Endothelial cell of umbilical vein (primary cell): Measurements from ENCODE around the gene CD82. TPM values are rescaled to one million over a fixed set of nuclear protein-coding genes. Genes with fewer than 3 reads are reported as not detected.

Experiments
- BruUV-seq: library from RNA; stranded (reverse); fragments of 400-500 nt; replicated peaks from 2 replicates; lab custom pipeline; 2021; lab: Mats Ljungman, UMichigan
- CTCF ChIA-PET: fragments of 300-600, 350-600 bp; sonication (Branson Sonifier 250); formaldehyde crosslinking; loops from one replicate; lab custom pipeline; 2021; ENCODE audit warnings: antibody characterized with exemption, inconsistent platforms; lab: Charles Lee
- POLR2A ChIA-PET: fragments of 300-600, 350-600 bp; sonication (Branson Sonifier 250); formaldehyde crosslinking; loops from one replicate; lab custom pipeline; 2021; ENCODE audit warnings: antibody characterized with exemption, inconsistent platforms; lab: Charles Lee
- DNase-seq: peaks from one replicate; pipeline ENCODE4 v3.0.0-alpha.2; 2011; ENCODE audit warnings: low read depth, low spot score
- FAIRE-seq: peaks from 2 replicates; lab custom pipeline; 2011; peaks lifted over from hg19 to GRCh38; lab: Jason Lieb, UNC
- H2AFZ ChIP-seq: 2 replicates; pipeline ENCODE4 v1.6.0; 2012; ENCODE audit warnings: low read depth, low read length, control low read depth, inconsistent platforms
- H3K27ac ChIP-seq: 2 replicates; pipeline ENCODE4 v1.5.1; 2011; ENCODE audit warnings: low read depth, mild to moderate bottlenecking, control low read depth, low read length, moderate library complexity; ENCODE audit not compliant: insufficient read depth
- H3K27me3 ChIP-seq, 2 experiments: 2 replicates each; pipeline versions ENCODE4 v1.6.0 to v1.6.1; 2011; ENCODE audit warnings: low read length in 2 of 2, mixed read lengths in 1 of 2; ENCODE audit not compliant: control insufficient read depth in 2 of 2, insufficient read depth in 2 of 2
- H3K36me3 ChIP-seq, 2 experiments: 2 replicates in 1 of 2; 3 replicates in 1 of 2; pipeline ENCODE4 v1.5.1; 2011; ENCODE audit warnings: low read length in 2 of 2, mild to moderate bottlenecking in 1 of 2, moderate library complexity in 1 of 2; ENCODE audit not compliant: control insufficient read depth in 2 of 2, insufficient read depth in 2 of 2; ENCODE audit errors: extremely low read depth in 1 of 2
- H3K4me1 ChIP-seq: 3 replicates; pipeline ENCODE4 v1.5.1; 2011; ENCODE audit warnings: mild to moderate bottlenecking, low read length; ENCODE audit not compliant: control insufficient read depth, insufficient read depth; ENCODE audit errors: extremely low read depth
- H3K4me2 ChIP-seq: 2 replicates; pipeline ENCODE4 v1.6.1; 2011; ENCODE audit warnings: low read length, control low read depth, mixed read lengths; ENCODE audit not compliant: insufficient read depth
- H3K4me3 ChIP-seq, 3 experiments: fragments of 200-600 bp in 1 of 3; sonication (generic), shearing (Covaris generic) in 1 of 3; replicated peaks in 1 of 3; 2 replicates each; pipeline ENCODE4 v1.5.1; 2011 to 2016; ENCODE audit warnings: control low read depth in 3 of 3, low read length in 3 of 3, mild to moderate bottlenecking in 2 of 3, inconsistent platforms in 1 of 3, low read depth in 1 of 3, moderate library complexity in 1 of 3; ENCODE audit not compliant: insufficient read depth in 1 of 3
- H3K79me2 ChIP-seq: 2 replicates; pipeline ENCODE4 v1.6.0; 2012; ENCODE audit warnings: low read length, inconsistent platforms; ENCODE audit not compliant: control insufficient read depth, insufficient read depth
- H3K9ac ChIP-seq: replicated peaks from 2 replicates; pipeline ENCODE3; 2011; ENCODE audit warnings: low read length, control low read depth; ENCODE audit not compliant: insufficient read depth; ENCODE audit errors: extremely low read depth
- H3K9me1 ChIP-seq: replicated peaks from 3 replicates; pipeline ENCODE4 v1.6.0; 2011; ENCODE audit warnings: mild to moderate bottlenecking, low read length; ENCODE audit not compliant: control insufficient read depth, insufficient read depth; ENCODE audit errors: extremely low read depth
- H3K9me3 ChIP-seq: replicated peaks from 2 replicates; pipeline ENCODE4 v1.5.1; 2012; ENCODE audit warnings: low read length, inconsistent platforms; ENCODE audit not compliant: control insufficient read depth, insufficient read depth
- H4K20me1 ChIP-seq: replicated peaks from 2 replicates; pipeline ENCODE3; 2011; ENCODE audit warnings: mild to moderate bottlenecking, low read length; ENCODE audit not compliant: control insufficient read depth, insufficient read depth; ENCODE audit errors: extremely low read depth
- EZH2 ChIP-seq: IDR thresholded peaks from 2 replicates; pipeline ENCODE4 v1.6.1; 2012; ENCODE audit warnings: borderline replicate concordance, low read depth, mild to moderate bottlenecking, moderate library complexity, low read length, inconsistent platforms; ENCODE audit not compliant: severe bottlenecking
- FOS ChIP-seq: IDR thresholded peaks from 2 replicates; pipeline ENCODE4 v1.6.1; 2011; ENCODE audit warnings: mild to moderate bottlenecking, low read length, moderate library complexity, borderline replicate concordance; ENCODE audit not compliant: insufficient read depth
- GATA2 ChIP-seq: IDR thresholded peaks from 2 replicates; pipeline ENCODE4 v1.7.0; 2011; ENCODE audit warnings: low read depth, mild to moderate bottlenecking, moderate library complexity, mixed read lengths, low read length; ENCODE audit not compliant: insufficient read length, insufficient read depth
- JUN ChIP-seq: IDR thresholded peaks from 2 replicates; pipeline ENCODE4 v1.6.1; 2011; ENCODE audit warnings: borderline replicate concordance, low read depth; ENCODE audit not compliant: insufficient read length, insufficient read depth
- MAX ChIP-seq: IDR thresholded peaks from 2 replicates; pipeline ENCODE4 v1.6.1; 2011; ENCODE audit not compliant: insufficient read depth, insufficient read length
- MYC ChIP-seq: IDR thresholded peaks from one replicate; pipeline ENCODE4 v1.6.1; 2011; ENCODE audit warnings: mild to moderate bottlenecking, low read depth, low read length
- POLR2A ChIP-seq: IDR thresholded peaks from 2 replicates; pipeline ENCODE4 v1.6.1; 2012; ENCODE audit warnings: low read depth, mild to moderate bottlenecking, control low read depth, low read length
- POLR2AphosphoS5 ChIP-seq: IDR thresholded peaks from 2 replicates; pipeline ENCODE4 v1.6.1; 2012; ENCODE audit warnings: low read depth, mild to moderate bottlenecking, control low read depth, low read length, moderate library complexity; ENCODE audit not compliant: insufficient read depth
- dilution Hi-C: fragments of 300-500 bp; cut with MboI; formaldehyde crosslinking; loops from one replicate; pipeline ENCODE4 v1.15.0; 2019; ENCODE audit warnings: low sequenced_read_pairs; ENCODE audit not compliant: extremely low pct_ligation_motif_present
- intact Hi-C: fragments of 100-400 bp; cut with micrococcal nuclease; formaldehyde crosslinking; loops from one replicate; pipeline ENCODE4 v1.10.0; 2022
- polyA plus RNA-seq, 4 experiments: library from polyadenylated mRNA; depleted of rRNA in 3 of 4; stranded (reverse) in 3 of 4; unstranded in 1 of 4; fragments of >200 nt; gene quantifications; 2 replicates each; pipeline versions ENCODE4 v1.2.1 to v1.2.3, GENCODE V29; 2011 to 2012; ENCODE audit warnings: missing spikeins in 1 of 4
- total RNA-seq: library from RNA; stranded (reverse); gene quantifications from 2 replicates; pipeline ENCODE4 v1.2.3, GENCODE V29; 2021
- TF ChIP-seq, protein P1 (sequence below), 2 donors: IDR thresholded peaks; 1 replicate in 1 of 2; 2 replicates in 1 of 2; pipeline ENCODE4 v1.5.1; 2011; ENCODE audit warnings: low read length in 2 of 2, mild to moderate bottlenecking in 2 of 2, moderate library complexity in 2 of 2, control low read depth in 1 of 2, inconsistent platforms in 1 of 2, low read depth in 1 of 2; ENCODE audit not compliant: insufficient read depth in 1 of 2; ENCODE audit errors: extremely low read depth in 1 of 2

The CD82 gene
- total and polyA plus RNA-seq, 2 donors (not counting 3 experiments of a cell fraction or from before 2014, with no cell fraction given) = 17.9 to 25.2 TPM

DNA sequence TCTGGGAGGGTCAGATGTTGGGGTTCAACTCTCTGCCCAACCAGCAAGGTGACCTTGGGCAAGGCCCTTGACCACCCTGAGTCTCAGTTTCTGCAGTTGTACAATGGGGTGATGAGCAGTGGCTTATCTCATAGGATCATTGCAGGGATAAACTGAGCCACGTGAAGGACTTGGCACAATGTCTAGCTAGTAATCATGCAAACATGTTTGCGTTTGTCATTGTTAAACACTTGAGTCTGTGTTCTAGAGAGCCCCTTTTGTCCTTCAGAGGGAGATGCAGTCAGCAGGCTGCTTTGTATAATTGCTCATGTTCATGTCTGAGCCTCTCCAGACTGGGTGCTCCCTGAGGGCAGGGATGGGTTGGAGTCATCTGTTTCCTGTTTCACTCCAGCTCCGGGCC lies 15.8 kb downstream of the CD82 start:
- TF ChIP-seq, protein P1, sequence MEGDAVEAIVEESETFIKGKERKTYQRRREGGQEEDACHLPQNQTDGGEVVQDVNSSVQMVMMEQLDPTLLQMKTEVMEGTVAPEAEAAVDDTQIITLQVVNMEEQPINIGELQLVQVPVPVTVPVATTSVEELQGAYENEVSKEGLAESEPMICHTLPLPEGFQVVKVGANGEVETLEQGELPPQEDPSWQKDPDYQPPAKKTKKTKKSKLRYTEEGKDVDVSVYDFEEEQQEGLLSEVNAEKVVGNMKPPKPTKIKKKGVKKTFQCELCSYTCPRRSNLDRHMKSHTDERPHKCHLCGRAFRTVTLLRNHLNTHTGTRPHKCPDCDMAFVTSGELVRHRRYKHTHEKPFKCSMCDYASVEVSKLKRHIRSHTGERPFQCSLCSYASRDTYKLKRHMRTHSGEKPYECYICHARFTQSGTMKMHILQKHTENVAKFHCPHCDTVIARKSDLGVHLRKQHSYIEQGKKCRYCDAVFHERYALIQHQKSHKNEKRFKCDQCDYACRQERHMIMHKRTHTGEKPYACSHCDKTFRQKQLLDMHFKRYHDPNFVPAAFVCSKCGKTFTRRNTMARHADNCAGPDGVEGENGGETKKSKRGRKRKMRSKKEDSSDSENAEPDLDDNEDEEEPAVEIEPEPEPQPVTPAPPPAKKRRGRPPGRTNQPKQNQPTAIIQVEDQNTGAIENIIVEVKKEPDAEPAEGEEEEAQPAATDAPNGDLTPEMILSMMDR (IDR thresholded peaks at IDR 0.05; ENCODE audit: extremely low read depth in 1 of 2, insufficient read depth in 1 of 2, low read depth in 1 of 2, low read length in 2 of 2) = no peak
- TF ChIP-seq GATA2 = no peak
- no peak for TF ChIP-seq POLR2A
- Histone ChIP-seq H3K4me1 (no peaks in the 10 kb centered on the region), H2AFZ (no peak overlapping the region), H3K9me1 (no peaks in the 10 kb centered on the region), H3K79me2 (no peaks in the 10 kb centered on the region), H3K4me2 (no peak overlapping the region), H3K27ac (no peak overlapping the region), H4K20me1 (no peaks in the 10 kb centered on the region), H3K9me3 (no peaks in the 10 kb centered on the region), H3K36me3 (no peaks in the 10 kb centered on the region), H3K9ac (no peak overlapping the region), H3K27me3 (no peaks in the 10 kb centered on the region), H3K4me3 (no peak overlapping the region)
- CTCF ChIA-PET = interaction anchor here (0.8 kb wide), 1 partner anchor 36 kb away, joined by 3 read pairs; no protein-coding TSS in a partner anchor
- BruUV-seq = no TSS peak
- FAIRE-seq (no peak), DNase-seq (no peak)
- POLR2A ChIA-PET = no interaction called here
- dilution Hi-C loops (no loop called here), intact Hi-C loops (no loop called here)

GRCh38 chr11:44582641-44583352 lies 17.3 kb downstream of the CD82 start:
- H3K9ac ChIP-seq = no peak overlapping the region
- no peaks in the 10 kb centered on the region for H3K36me3 ChIP-seq
- POLR2A ChIA-PET = no interaction called here
- H3K27me3 ChIP-seq = no peaks in the 10 kb centered on the region
- H2AFZ ChIP-seq = no peak overlapping the region
- DNase-seq (no peak), FAIRE-seq (no peak)
- TF ChIP-seq POLR2A = no peak
- TF ChIP-seq JUN = no peak
- TF ChIP-seq, protein P1 (IDR thresholded peaks at IDR 0.05; ENCODE audit: extremely low read depth in 1 of 2, insufficient read depth in 1 of 2, low read depth in 1 of 2, low read length in 2 of 2) = no peak
- no peak for TF ChIP-seq POLR2AphosphoS5
- no peak for TF ChIP-seq FOS
- TF ChIP-seq GATA2 = no peak
- no peak for TF ChIP-seq EZH2
- no peak for TF ChIP-seq MAX
- TF ChIP-seq MYC = no peak
- CTCF ChIA-PET = interaction anchor here (1.2 to 2.8 kb wide), 6 partner anchors 8 to 34 kb away, joined by 3 to 11 read pairs (median 8); no protein-coding TSS in a partner anchor
- no peaks in the 10 kb centered on the region for H3K9me1 ChIP-seq
- H4K20me1 ChIP-seq = no peaks in the 10 kb centered on the region
- no peaks in the 10 kb centered on the region for H3K79me2 ChIP-seq
- intact Hi-C loops (no loop called here), dilution Hi-C loops (no loop called here)
- no peaks in the 10 kb centered on the region for H3K9me3 ChIP-seq
- no TSS peak for BruUV-seq
- no peaks in the 10 kb centered on the region for H3K4me1 ChIP-seq
- no peak overlapping the region for H3K4me2 ChIP-seq
- H3K27ac ChIP-seq = no peak overlapping the region
- no peak overlapping the region for H3K4me3 ChIP-seq
